ENCODE results near the gene AIFM2. TPM values are rescaled to one million over a fixed set of nuclear protein-coding genes. Genes with fewer than 3 reads are reported as not detected.
"Not testable (repeated sequence)": the region's sequence is repeated elsewhere in the genome, so short reads cannot be mapped to it uniquely, and the experiment has no call there.

The AIFM2 gene
- total RNA-seq, 1 donor from 2014 or later, result 8.0 TPM

DNA sequence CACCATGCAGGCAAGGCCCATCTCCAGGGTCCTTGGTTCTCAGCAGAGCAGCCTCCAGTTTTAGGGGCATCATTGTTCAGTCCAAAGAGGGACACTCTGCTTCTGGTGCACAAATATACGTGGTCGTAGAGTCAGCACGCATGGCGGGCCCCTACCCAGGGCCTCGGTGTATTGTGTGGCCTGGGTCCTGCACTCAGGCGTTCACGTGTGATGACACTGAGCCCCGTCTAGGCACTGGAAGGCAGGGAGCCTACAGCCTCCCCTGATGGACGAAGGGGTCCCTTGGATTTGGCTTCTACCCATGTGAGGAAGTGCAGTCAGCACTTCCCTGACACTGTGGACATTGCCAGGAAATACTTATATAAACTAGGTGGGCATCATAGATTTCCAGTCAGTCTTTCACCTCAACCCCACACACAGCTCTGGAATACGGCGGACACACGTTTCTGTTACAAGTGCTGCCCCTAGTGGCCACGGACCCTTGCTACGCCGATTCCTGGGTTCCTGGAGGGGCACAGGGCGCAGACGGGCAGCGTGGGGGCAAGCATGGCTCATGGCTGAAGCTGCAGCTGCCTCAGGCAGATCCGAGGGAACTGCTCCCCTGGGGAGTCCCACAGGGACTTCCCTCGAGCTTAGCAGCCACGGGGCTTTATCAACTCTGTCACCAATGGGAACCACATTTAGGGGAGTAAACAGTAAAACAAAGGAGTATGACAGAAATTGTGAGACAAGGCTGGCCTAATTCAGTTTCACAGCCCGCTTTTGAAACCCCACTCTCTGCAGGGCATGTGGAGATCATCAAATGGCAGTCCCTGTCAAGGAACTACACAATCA is 25.4 kb downstream of the AIFM2 start:
- intact Hi-C loops (cut with micrococcal nuclease), result no loop called here
- Mint-ChIP-seq H3K9me3 (no peaks in the 10 kb centered on the region), H3K36me3 (ENCODE audit: low read depth) (peaks cover 2% of the 10 kb centered on the region), H3K4me3 (no peak overlapping the region), H3K4me1 (peaks cover 2% of the 10 kb centered on the region), H3K27ac (no peak overlapping the region), H3K27me3 (no peaks in the 10 kb centered on the region)
- DNase-seq, result peak; percentile 61

DNA sequence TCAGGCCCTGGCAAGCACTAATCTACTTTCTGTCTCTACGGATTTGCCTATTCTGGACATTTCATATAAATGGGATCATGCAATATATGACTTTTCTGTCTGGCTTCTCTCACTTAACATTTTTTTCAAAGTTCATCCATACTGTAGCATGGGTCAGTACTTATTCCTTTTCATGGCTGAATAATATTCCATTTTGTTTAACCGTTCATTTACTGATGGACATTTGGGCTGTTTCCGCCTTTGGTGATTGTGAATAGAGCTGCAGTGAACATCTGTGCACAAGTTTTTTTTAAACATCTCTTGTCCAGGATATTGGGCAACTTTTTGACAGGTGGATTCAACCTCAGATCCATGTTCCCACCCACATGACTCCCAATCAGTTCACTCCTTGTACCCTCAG is 31.0 kb downstream of the AIFM2 start:
- intact Hi-C loops (cut with micrococcal nuclease), result no loop called here
- no peaks in the 10 kb centered on the region for H3K4me1 Mint-ChIP-seq
- H3K36me3 Mint-ChIP-seq (ENCODE audit: low read depth), result peaks cover 3% of the 10 kb centered on the region
- no peak overlapping the region for H3K27ac Mint-ChIP-seq
- no peaks in the 10 kb centered on the region for H3K27me3 Mint-ChIP-seq
- no peak overlapping the region for H3K4me3 Mint-ChIP-seq
- H3K9me3 Mint-ChIP-seq, result no peaks in the 10 kb centered on the region
- DNase-seq, result no peak

DNA sequence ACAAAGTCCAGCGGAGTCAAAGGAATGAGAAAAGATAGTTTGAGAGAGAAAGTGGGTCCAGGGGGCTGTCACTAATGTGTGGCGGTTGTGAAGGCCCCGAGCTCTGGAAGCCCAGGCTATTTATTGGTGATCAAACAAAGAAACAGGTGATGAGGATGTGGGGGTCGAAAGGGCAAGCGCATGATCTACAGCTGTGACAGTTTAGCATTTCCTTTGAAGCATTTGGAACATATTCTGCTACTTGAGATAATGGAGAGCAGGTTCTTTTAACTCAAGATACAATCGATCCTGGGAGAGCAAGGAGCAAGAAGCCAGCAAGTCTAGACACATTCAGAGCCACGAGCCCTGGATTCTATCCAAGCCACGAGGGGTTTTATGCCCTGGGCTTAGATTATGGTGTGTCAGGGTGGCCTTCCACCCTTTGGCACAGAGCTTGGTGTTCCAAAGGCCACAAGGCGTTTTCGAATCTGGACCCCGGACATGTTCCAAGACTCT is 31.5 kb downstream of the AIFM2 start:
- H3K4me3 Mint-ChIP-seq; H3K27ac Mint-ChIP-seq; H3K36me3 Mint-ChIP-seq (ENCODE audit: low read depth); H3K4me1 Mint-ChIP-seq; intact Hi-C loops (cut with micrococcal nuclease); H3K9me3 Mint-ChIP-seq; DNase-seq; H3K27me3 Mint-ChIP-seq: not testable (repeated sequence)

DNA sequence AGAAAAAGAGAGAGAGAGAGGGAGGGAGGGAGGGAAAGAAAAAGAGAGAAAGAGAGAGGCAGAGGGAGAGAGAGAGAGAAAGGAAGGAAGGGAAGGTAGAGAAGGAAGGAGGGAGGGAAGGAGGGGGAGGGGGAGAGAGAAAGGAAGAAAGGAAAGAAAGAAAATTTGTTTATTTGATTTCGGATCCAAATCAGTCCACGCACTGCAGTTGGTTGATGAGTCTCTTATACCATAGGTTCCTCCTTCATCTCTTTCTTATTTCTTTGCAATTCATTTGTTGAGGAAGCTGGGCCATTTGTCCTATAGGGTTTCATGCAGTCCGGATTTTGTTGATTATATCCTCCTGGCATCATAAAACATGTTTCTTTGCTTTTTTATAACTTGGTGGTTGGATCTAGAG is 34.4 kb downstream of the AIFM2 start:
- H3K27me3 Mint-ChIP-seq, result no peaks in the 10 kb centered on the region

DNA sequence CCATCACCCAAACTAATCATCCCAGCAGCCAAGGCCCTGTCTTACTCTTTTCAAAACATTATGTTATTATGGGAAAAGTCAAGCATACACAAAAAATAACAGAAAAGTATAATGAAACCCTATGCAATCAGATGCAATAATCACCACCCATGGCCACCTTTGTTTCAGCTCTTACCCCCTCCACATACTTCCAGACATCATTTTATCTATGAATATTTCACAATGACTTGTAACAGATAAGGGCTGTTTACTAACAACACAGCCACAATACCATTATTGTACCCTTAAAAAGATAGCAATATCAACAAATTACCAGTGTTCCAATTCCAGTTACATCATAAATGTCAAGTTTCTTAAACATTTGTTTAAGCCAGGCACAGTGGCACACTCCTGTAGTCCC is 35.2 kb downstream of the AIFM2 start:
- H3K27ac Mint-ChIP-seq, result no peak overlapping the region
- intact Hi-C loops (cut with micrococcal nuclease), result no loop called here
- H3K27me3 Mint-ChIP-seq, result no peaks in the 10 kb centered on the region
- H3K4me3 Mint-ChIP-seq, result no peak overlapping the region
- peaks cover 4% of the 10 kb centered on the region for H3K36me3 Mint-ChIP-seq (ENCODE audit: low read depth)
- H3K4me1 Mint-ChIP-seq, result peaks cover 14% of the 10 kb centered on the region
- H3K9me3 Mint-ChIP-seq, result no peaks in the 10 kb centered on the region
- no peak for DNase-seq

More for the DNA sequence above, 34.4 kb downstream of the AIFM2 start:
- intact Hi-C loops (cut with micrococcal nuclease), result no loop called here
- Mint-ChIP-seq H3K9me3 (no peaks in the 10 kb centered on the region), H3K27ac (no peak overlapping the region), H3K4me3 (no peak overlapping the region), H3K4me1 (peaks cover 10% of the 10 kb centered on the region), H3K36me3 (ENCODE audit: low read depth) (peaks cover 4% of the 10 kb centered on the region)
- no peak for DNase-seq

DNA sequence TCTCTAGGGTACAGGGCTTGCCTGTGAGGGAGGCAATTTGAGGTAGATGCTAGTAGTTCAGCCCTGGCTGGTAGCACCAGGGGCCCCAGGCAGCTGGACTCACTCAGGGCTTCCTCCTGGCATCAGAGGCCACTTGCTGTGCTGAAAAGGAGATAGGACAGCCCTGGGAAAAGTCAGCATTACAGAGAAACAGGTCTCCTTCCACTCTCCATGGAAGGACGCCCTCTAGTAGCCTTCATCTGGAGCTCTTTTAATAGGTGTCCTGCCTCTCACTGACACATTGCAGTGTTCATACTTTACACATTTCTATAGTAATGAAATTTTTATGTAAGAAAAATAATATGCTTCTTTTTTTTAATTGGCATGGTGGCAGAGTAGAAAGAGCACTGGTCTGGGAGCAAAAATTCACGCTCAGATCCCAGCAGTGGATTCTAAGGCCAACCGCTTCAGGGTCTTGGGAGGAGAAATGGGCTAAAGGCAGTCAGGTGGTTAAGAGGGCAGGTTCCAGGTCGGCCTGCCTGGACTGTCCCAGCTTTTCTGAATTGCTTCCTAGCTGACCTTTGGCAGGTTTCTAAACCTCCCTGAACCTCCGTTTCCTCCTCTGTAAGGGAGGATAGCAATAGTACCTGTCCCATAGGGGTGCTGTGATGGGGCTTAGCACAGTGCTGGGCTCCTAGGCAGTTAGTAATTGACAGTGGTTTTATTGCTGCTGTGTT is 35.8 kb downstream of the AIFM2 start:
- DNase-seq, result no peak
- no peaks in the 10 kb centered on the region for H3K27me3 Mint-ChIP-seq
- peaks cover 19% of the 10 kb centered on the region for H3K4me1 Mint-ChIP-seq
- H3K27ac Mint-ChIP-seq, result no peak overlapping the region
- H3K36me3 Mint-ChIP-seq (ENCODE audit: low read depth), result peaks cover 4% of the 10 kb centered on the region
- H3K9me3 Mint-ChIP-seq, result no peaks in the 10 kb centered on the region
- no peak overlapping the region for H3K4me3 Mint-ChIP-seq
- intact Hi-C loops (cut with micrococcal nuclease), result no loop called here

DNA sequence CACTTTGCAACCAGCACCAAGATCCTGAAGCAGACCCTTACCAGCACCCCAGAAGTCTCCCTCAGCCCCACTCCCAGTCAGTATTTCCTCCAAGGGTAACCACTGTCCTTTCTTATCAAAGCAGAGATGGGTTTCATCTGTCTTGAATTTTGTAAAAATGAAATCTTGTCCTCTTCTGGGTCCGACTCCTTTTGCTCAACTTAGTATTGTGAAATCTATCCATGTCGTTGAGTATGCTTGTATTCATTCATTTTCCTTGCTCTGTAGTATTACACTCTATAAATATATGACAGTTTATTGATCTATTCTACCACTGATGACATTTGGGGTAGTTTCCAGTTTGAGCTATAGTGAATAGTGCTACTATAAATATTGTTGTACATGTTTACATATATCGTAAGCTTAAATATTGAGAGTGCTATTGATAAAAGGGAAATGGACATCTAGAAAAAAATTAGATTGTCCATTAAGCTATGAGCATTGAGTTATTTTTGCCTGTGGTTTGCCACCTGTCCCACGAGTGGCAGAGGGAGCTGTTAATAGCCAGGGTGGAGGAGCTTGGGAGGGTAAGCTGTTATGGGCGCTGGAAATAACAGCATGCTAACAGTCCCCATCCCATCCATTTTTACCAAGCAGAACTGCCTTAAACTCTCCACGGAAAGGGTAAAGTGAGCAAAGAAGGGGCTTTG is 36.5 kb downstream of the AIFM2 start:
- Mint-ChIP-seq H3K27ac (no peak overlapping the region), H3K27me3 (no peaks in the 10 kb centered on the region), H3K4me1 (peaks cover 22% of the 10 kb centered on the region), H3K36me3 (ENCODE audit: low read depth) (peaks cover 4% of the 10 kb centered on the region), H3K4me3 (no peak overlapping the region), H3K9me3 (no peaks in the 10 kb centered on the region)
- intact Hi-C loops (cut with micrococcal nuclease), result no loop called here
- no peak for DNase-seq

DNA sequence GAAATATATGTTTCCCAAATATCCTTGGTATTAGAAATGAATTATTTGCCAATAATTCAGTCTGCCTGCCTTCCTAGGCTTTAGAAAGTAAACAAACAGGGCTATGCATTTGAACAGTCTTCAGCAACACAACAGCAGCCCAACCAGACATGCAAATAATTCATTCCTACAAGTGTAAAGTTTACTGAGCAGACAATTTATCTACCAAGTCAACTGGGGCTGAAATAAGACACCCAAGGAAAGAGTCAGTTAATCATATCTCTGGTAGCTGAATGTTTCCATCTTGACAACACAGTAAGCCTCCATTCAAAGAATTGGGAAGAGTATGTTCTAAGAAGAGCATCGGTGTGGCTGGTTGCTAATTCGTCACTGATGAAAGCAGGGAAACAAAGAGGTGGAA is 38.4 kb downstream of the AIFM2 start:
- Mint-ChIP-seq H3K4me1 (peaks cover 22% of the 10 kb centered on the region), H3K9me3 (no peaks in the 10 kb centered on the region), H3K27ac (no peak overlapping the region), H3K36me3 (ENCODE audit: low read depth) (peaks cover 4% of the 10 kb centered on the region), H3K4me3 (no peak overlapping the region), H3K27me3 (no peaks in the 10 kb centered on the region)
- no peak for DNase-seq
- intact Hi-C loops (cut with micrococcal nuclease), result no loop called here

DNA sequence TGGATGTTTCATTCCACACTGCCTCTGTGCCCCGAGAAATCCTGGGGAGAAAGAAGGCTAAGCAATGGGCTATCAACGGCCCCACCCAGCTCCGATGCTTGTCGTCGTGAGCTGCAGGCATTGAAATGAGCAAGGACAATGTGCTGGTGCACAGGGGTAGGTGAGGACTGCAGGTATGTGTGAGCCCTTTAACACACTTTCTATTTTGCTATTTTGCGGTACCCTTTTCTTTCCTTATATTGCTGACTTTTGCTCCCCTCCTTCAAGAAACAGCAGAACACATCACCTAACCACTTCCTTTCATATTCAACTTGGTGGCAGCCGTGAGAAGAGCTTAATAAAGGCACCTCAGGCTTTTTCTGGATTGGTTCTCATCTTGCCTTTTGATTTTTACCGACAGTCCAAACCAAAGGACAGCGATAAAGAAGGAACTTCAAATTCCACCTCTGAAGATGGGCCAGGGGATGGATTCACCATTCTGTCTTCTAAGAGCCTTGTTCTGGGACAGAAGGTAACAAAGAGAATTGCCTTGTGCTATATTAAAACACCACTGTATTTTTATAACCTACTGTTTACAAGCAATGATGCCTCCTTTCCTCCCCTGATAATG is 39.2 kb downstream of the AIFM2 start:
- intact Hi-C loops (cut with micrococcal nuclease), result no loop called here
- H3K27ac Mint-ChIP-seq, result peak overlapping the region; percentile 31

DNA sequence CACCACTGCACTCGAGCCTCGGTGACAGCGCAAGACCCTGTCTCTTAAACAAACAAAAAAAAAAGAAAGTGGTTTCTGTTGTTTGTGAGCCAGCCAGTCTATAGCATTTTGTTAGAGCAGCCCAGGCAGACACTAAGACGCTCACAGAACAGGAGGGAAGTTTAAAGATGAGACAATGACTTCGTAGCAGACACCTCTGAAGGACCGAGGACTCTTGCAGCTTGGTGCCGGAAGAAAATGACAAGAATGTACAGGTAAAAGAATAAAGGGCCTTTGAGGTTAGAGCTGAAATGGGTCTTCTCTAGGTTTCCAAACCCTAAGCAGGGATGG is 40.3 kb downstream of the AIFM2 start:
- Mint-ChIP-seq H3K36me3 (ENCODE audit: low read depth) (peaks cover 3% of the 10 kb centered on the region), H3K27me3 (no peaks in the 10 kb centered on the region), H3K4me1 (peaks cover 22% of the 10 kb centered on the region), H3K9me3 (no peaks in the 10 kb centered on the region), H3K4me3 (peak overlapping the region; percentile 69), H3K27ac (peak overlapping the region; percentile 85)
- DNase-seq, result no peak
- intact Hi-C loops (cut with micrococcal nuclease), result no loop called here

More for the DNA sequence above, 39.2 kb downstream of the AIFM2 start:
- DNase-seq, result peak; percentile 77
- peaks cover 3% of the 10 kb centered on the region for H3K36me3 Mint-ChIP-seq (ENCODE audit: low read depth)
- H3K9me3 Mint-ChIP-seq, result no peaks in the 10 kb centered on the region
- peaks cover 22% of the 10 kb centered on the region for H3K4me1 Mint-ChIP-seq
- no peaks in the 10 kb centered on the region for H3K27me3 Mint-ChIP-seq
- peak overlapping the region; percentile 69 for H3K4me3 Mint-ChIP-seq

DNA sequence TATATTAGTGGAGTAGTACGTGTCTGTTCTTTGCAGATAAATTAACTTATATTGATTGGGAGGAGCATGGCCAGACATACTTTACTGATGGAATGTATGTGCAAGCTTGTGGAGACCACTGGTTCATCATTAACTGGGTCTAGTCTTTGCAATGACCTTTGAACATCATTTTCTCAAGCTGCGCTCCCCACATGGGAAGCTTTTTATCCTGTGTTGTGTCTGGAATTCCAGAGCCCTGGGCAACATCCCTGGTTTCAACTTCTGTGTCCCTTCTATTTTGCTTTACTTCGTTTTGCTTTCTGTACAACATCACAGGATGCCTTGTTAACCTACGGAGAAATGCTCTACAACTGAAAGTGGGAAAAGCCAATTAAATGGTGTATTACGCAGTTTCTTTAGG is 41.7 kb downstream of the AIFM2 start:
- no peaks in the 10 kb centered on the region for H3K9me3 Mint-ChIP-seq
- H3K27ac Mint-ChIP-seq, result no peak overlapping the region
- H3K4me3 Mint-ChIP-seq, result no peak overlapping the region
- peaks cover 3% of the 10 kb centered on the region for H3K36me3 Mint-ChIP-seq (ENCODE audit: low read depth)
- no peak for DNase-seq
- intact Hi-C loops (cut with micrococcal nuclease), result no loop called here
- H3K4me1 Mint-ChIP-seq, result peaks cover 22% of the 10 kb centered on the region
- H3K27me3 Mint-ChIP-seq, result no peaks in the 10 kb centered on the region

DNA sequence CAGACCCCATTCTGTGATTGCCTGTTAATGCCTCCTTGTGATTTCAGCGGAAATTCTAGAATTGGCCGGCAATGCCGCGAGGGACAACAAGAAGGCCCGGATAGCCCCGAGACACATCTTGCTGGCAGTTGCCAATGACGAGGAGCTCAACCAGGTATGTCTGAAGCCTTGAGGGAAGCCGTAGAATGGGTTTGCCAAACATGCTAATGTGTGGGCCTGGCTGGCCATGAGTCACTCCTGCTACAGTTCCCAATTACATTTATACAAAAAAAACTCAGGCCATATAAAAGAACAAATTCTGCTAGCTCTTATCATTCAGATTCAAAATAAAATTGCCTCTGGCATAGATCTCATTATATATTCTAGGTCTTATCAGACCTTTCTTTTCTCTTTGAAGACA is 42.6 kb downstream of the AIFM2 start:
- no peak overlapping the region for H3K4me3 Mint-ChIP-seq
- no peak for DNase-seq
- no peak overlapping the region for H3K27ac Mint-ChIP-seq
- intact Hi-C loops (cut with micrococcal nuclease), result no loop called here
- peaks cover under 1% of the 10 kb centered on the region for H3K27me3 Mint-ChIP-seq
- peaks cover 22% of the 10 kb centered on the region for H3K4me1 Mint-ChIP-seq
- no peaks in the 10 kb centered on the region for H3K9me3 Mint-ChIP-seq
- H3K36me3 Mint-ChIP-seq (ENCODE audit: low read depth), result peaks cover 3% of the 10 kb centered on the region

DNA sequence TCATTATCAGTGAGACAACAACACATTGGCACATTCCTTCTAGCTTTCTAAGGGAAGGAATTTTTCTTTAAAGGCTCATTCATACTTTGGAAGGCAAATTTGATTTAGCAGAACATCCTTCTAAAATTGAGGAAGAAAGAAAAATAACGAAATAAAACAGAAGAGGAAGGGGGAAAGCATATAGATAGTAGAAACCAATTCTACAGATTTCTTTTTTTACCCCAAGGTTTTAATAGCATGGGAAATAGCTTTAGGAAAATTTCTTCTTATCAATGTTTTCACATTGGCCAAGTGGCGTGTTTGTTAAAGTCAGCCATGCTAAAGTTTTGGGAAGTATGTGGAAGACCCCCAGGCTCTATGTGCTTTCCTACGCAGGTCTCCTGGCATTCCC is 44.3 kb downstream of the AIFM2 start:
- Mint-ChIP-seq H3K27ac (no peak overlapping the region), H3K9me3 (no peaks in the 10 kb centered on the region), H3K27me3 (peaks cover 4% of the 10 kb centered on the region), H3K4me1 (peaks cover 13% of the 10 kb centered on the region), H3K36me3 (ENCODE audit: low read depth) (peaks cover 2% of the 10 kb centered on the region), H3K4me3 (no peak overlapping the region)
- intact Hi-C loops (cut with micrococcal nuclease), result no loop called here
- DNase-seq, result no peak

Data from activated CD4-positive, alpha-beta T cell treated with anti-CD3 and anti-CD28 coated beads, Interleukin-2, amount 10 ng/mL, durations not matched to agents 24 days and 14 days (primary cell).